Mesothelial cell of epicardium (in vitro differentiated cells): Measurements from ENCODE around the gene NOXA1. TPM values are rescaled to one million over a fixed set of nuclear protein-coding genes. Genes with fewer than 3 reads are reported as not detected.

ENCODE experiments used
- DNase-seq, 2 experiments: peaks; one replicate each; pipeline ENCODE4 v3.0.0; 2021; ENCODE audit warnings: low spot score in 2 of 2; ENCODE audit not compliant: unreplicated experiment in 2 of 2
- H3K27ac Mint-ChIP-seq: 2 replicates; pipeline ENCODE4 v1.8.0; 2021; ENCODE audit warnings: mixed read lengths
- H3K27me3 Mint-ChIP-seq: 2 replicates; pipeline ENCODE4 v1.8.0; 2021; ENCODE audit warnings: low read depth, mixed read lengths
- H3K36me3 Mint-ChIP-seq: 2 replicates; pipeline ENCODE4 v1.8.0; 2021; ENCODE audit warnings: mixed read lengths
- H3K4me1 Mint-ChIP-seq: 2 replicates; pipeline ENCODE4 v1.8.0; 2021; ENCODE audit warnings: mixed read lengths
- H3K4me3 Mint-ChIP-seq: 2 replicates; pipeline ENCODE4 v1.8.0; 2021; ENCODE audit warnings: mild to moderate bottlenecking, moderate library complexity, mixed read lengths
- H3K9me3 Mint-ChIP-seq: 2 replicates; pipeline ENCODE4 v1.8.0; 2021; ENCODE audit warnings: mixed read lengths
- total RNA-seq: library from RNA; stranded (reverse); gene quantifications from 3 replicates; pipeline ENCODE4 v1.2.1, GENCODE V29; 2021
- TF ChIP-seq, protein P1 (sequence below): fragments of 200-600 bp; sonication (generic); IDR thresholded peaks from one replicate; pipeline ENCODE4 v1.5.0; 2021; ENCODE audit warnings: antibody characterized with exemption; ENCODE audit not compliant: unreplicated experiment

Gene NOXA1
- total RNA-seq, 1 donor from 2014 or later, result 22.1 TPM

DNA sequence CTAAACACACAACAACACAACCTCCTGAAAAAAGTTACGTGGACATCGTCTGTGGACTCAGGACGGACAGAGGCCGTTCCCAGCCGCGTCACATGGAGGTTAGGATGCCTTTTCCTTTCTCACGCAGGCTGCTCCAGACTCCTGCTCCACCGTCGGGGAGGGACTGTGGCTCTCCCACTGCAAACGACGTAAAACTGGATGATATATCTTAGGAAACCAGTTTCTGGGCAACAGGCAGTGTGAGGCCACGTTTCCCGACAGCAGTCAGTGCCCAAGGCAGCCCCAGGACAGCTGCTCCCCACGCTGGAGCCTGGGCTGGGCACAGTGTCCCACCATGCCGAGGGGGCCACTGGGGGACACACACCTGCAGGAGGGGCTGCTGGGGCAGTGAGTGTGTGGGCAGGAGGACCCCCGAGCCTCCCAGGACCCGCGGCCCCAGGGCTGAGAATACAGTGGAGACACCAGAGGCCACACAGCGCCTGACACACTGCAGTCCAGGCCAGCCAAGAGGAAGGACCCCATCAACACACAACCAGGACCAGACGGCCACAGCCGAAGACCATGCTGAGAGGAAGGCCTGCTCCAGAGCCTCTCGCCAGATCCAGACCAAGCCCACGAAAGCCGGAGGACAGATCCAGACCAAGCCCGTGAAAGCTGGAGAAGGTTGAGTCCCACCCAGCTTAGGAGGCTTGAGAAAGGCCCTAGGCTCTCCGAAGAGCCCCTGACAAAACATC is 26.4 kb upstream of the NOXA1 start:
- Mint-ChIP-seq H3K4me3 (no peak overlapping the region), H3K36me3 (peaks cover 15% of the 10 kb centered on the region), H3K4me1 (no peaks in the 10 kb centered on the region), H3K9me3 (peaks cover 6% of the 10 kb centered on the region), H3K27me3 (no peaks in the 10 kb centered on the region), H3K27ac (no peak overlapping the region)
- no peak for DNase-seq
- TF ChIP-seq, protein P1, sequence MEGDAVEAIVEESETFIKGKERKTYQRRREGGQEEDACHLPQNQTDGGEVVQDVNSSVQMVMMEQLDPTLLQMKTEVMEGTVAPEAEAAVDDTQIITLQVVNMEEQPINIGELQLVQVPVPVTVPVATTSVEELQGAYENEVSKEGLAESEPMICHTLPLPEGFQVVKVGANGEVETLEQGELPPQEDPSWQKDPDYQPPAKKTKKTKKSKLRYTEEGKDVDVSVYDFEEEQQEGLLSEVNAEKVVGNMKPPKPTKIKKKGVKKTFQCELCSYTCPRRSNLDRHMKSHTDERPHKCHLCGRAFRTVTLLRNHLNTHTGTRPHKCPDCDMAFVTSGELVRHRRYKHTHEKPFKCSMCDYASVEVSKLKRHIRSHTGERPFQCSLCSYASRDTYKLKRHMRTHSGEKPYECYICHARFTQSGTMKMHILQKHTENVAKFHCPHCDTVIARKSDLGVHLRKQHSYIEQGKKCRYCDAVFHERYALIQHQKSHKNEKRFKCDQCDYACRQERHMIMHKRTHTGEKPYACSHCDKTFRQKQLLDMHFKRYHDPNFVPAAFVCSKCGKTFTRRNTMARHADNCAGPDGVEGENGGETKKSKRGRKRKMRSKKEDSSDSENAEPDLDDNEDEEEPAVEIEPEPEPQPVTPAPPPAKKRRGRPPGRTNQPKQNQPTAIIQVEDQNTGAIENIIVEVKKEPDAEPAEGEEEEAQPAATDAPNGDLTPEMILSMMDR, result no peak

DNA sequence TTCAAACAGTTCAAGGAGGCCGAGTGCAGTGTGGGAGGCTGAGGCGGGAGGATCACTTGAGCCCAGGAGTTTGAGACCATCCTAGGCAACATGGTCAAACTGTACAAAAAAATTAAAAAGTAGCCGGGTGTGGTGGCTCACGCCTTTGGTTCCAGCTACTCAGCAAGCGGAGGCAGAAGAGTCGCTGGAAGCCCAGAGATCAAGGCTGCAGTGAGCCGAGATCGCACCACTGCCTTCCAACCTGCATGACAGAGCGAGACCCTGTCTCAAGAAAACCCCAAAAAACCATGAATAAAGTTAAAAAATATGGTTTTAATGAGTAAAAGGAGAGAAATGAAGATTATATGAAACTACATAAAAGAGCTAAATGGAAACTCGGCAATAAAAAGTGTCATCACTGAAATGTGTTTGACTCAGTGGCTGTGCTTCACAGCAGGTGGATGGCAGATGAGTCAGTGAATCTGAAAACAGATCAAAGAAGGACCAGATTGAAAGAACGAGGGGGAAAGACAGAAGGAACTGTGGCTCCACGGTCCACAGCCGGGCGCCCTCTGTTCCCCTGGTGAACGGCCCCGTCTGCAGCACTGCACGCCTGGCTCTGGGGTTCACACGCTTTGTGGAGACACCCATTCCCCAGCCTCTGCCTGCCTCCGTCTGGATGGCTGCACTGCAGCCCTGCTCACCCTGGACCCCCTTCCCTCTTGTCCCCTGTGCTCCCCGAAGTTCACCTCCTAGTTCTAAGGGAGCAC is 25.3 kb upstream of the NOXA1 start:
- peaks cover 22% of the 10 kb centered on the region for H3K36me3 Mint-ChIP-seq
- no peak overlapping the region for H3K27ac Mint-ChIP-seq
- TF ChIP-seq, protein P1, result no peak
- H3K9me3 Mint-ChIP-seq, result peaks cover 12% of the 10 kb centered on the region
- no peaks in the 10 kb centered on the region for H3K4me1 Mint-ChIP-seq
- H3K27me3 Mint-ChIP-seq, result no peaks in the 10 kb centered on the region
- no peak overlapping the region for H3K4me3 Mint-ChIP-seq
- no peak for DNase-seq

GRCh38 chr9:137398561-137399468 is 24.4 kb upstream of the NOXA1 start:
- H3K9me3 Mint-ChIP-seq, result peaks cover 12% of the 10 kb centered on the region
- no peak overlapping the region for H3K27ac Mint-ChIP-seq
- TF ChIP-seq, protein P1, result no peak
- H3K4me3 Mint-ChIP-seq, result no peak overlapping the region
- H3K27me3 Mint-ChIP-seq, result no peaks in the 10 kb centered on the region
- H3K4me1 Mint-ChIP-seq, result no peaks in the 10 kb centered on the region
- peaks cover 22% of the 10 kb centered on the region for H3K36me3 Mint-ChIP-seq
- no peak for DNase-seq

GRCh38 chr9:137402746-137403145 is 20.4 kb upstream of the NOXA1 start:
- H3K27me3 Mint-ChIP-seq, result no peaks in the 10 kb centered on the region
- TF ChIP-seq, protein P1, result no peak

GRCh38 chr9:137403269-137403668 is 19.9 kb upstream of the NOXA1 start:
- DNase-seq, result no peak
- peaks cover 5% of the 10 kb centered on the region for H3K9me3 Mint-ChIP-seq
- H3K4me1 Mint-ChIP-seq, result no peaks in the 10 kb centered on the region
- TF ChIP-seq, protein P1, result no peak
- H3K27me3 Mint-ChIP-seq, result no peaks in the 10 kb centered on the region
- no peak overlapping the region for H3K27ac Mint-ChIP-seq
- no peak overlapping the region for H3K4me3 Mint-ChIP-seq
- H3K36me3 Mint-ChIP-seq, result peaks cover 15% of the 10 kb centered on the region

More at GRCh38 chr9:137402746-137403145, 20.4 kb upstream of the NOXA1 start:
- Mint-ChIP-seq H3K9me3 (peaks cover 5% of the 10 kb centered on the region), H3K4me3 (no peak overlapping the region), H3K4me1 (no peaks in the 10 kb centered on the region), H3K27ac (no peak overlapping the region), H3K36me3 (peaks cover 17% of the 10 kb centered on the region)
- DNase-seq, result no peak
